C1 segment of cervical spinal cord (tissue), 14 donors: ENCODE results near the gene IPO11.
"Not testable (repeated sequence)": the region's sequence is repeated elsewhere in the genome, so short reads cannot be mapped to it uniquely, and the experiment has no call there.

Source experiments
- DNase-seq, 14 donors: peaks; one replicate each; lab custom pipeline; 2025; lab: John Stamatoyannopoulos, UW

The IPO11 gene

GRCh38 chr5:62448528-62448927, 36.0 kb downstream of the IPO11 start:
- DNase-seq = no peak

DNA sequence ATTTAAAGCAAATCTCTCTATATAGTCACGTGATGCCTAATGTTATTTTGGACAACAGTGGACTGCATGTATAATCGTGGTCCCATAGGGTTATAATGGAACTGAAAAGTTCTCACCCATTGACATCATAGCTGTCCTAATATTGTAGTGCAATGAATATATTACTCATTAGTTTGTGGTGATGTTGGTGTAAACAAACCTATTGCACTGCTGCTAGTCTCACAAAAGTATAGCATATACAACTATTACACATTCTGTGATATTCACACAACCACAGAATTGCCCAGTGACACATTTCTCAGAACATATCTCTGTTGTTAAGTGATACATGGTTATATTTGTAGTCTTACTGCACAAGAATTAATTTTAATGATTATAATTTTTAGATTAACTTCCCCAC, 37.7 kb downstream of the IPO11 start:
- DNase-seq = no peak

GRCh38 chr5:62457071-62457470, 44.5 kb downstream of the IPO11 start:
- no peak for DNase-seq

GRCh38 chr5:62460578-62460983, 48.0 kb downstream of the IPO11 start:
- no peak for DNase-seq

DNA sequence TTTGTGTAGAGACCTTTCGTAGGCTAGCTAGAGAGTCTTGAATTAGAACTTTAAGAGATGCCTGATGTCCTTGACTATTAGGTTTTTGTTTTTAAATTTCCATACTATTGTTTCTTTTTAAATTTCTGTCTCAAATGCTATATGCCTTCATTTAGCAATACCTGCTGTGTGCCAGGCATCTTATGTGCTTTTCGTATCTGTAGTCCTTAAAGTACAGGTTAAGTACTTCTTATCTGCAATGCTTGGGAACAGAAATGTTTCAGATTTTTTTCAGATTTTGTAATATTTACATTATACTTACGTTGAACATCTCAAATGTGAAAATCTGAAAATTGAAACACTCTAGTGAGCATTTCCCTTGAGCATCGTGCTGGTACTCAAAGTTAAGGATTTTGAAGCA, 49.0 kb downstream of the IPO11 start:
- no peak for DNase-seq

DNA sequence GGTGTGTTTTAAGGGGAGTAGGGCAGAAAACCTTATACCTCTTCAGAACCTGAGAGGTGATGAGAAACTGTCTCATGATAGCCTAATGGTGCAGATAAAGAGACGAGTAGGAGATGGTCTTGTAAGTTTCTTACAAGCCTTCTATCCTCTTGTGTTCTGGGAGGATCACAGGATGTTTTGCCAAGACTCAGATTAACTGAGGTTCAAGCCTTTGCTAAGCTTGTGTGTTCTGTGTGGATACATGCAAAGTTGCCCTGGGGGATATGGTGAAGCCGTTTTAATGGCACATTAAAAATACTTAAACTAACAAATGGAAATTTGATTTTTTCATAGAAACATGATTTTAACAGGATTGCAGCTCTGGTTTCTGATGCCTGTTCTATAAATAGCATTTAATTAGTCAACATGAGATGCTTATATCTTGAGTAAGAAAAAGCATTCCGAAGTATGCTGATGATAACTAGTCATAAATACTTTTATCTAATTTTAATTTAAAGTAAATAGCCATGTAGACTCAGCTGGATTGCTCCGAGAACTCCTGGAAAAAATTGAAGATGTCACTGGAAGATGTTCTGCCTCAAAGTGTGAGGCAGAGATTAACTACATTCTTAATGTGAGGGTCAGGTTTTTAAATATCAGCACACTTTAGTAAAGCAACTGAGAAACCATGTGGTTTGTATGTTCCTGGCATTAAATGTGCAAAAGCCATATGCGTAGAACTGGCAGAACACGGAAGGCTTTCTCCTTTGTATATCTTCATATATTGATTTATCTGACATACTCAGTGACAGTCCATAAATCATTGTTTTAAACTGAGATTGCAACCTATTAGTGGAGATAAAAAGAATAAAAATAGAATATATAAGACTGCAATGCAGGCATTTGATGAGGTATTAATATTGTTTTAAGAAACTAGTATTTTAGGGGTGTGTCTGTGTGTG, 53.7 kb downstream of the IPO11 start:
- DNase-seq = no peak

GRCh38 chr5:62473209-62473608, 60.6 kb downstream of the IPO11 start:
- DNase-seq = no peak

DNA sequence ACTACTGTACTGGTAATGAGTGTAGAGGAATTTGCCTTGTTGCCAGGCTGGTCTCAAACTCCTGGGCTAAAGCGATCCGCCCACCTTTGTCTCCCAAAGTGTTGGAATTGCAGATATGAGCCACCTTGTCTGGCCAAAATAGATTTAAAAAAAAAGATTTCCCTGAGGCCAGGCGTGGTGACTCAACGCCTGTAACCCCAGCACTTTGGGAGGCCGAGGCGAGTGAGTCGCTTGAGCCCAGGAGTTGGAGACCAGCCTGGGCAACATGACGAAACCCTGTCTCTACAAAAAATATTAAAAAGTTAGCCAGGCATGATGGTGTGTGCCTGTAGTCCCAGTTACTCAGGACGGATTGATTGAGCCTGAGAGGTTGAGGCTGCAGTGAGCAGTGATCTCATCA, 62.5 kb downstream of the IPO11 start:
- no peak for DNase-seq

GRCh38 chr5:62477801-62478200, 65.2 kb downstream of the IPO11 start:
- DNase-seq = no peak

DNA sequence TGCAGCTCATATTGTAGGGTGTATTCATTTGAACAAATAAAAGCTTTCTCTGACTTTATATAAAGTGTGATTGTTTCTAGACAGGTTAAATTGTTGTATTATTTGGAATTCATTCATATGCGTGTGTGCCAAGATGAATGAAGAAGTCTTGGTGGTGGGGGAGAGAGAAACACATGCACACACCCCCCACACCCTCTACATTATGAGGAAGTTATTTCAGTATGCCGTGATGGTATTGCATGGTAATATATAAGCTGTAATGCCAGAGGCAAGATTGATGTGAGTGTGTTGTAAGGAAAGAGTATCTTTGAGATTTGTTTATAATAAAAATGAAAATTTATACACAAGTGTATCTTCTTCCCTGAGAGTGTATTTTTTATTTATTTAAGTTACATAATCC, 71.0 kb downstream of the IPO11 start:
- DNase-seq = no peak

DNA sequence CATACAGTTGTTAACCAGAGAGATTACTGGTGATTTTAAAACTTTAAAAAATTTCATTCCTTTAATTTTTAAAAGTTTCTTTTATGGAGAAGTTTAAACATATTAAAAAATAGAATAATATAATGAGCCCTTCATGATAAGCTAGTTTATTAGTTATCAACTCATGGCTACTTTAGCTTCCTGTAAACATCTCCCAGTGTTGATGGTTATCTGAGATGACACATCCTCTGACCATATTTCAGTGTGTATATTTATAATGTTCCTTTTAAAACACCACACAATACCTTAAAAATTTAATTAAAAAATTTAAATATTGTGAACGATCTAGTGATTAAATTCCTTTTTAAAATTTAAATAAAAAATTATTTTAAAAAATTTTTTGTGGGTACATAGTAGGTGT, 74.1 kb downstream of the IPO11 start:
- DNase-seq = no peak

DNA sequence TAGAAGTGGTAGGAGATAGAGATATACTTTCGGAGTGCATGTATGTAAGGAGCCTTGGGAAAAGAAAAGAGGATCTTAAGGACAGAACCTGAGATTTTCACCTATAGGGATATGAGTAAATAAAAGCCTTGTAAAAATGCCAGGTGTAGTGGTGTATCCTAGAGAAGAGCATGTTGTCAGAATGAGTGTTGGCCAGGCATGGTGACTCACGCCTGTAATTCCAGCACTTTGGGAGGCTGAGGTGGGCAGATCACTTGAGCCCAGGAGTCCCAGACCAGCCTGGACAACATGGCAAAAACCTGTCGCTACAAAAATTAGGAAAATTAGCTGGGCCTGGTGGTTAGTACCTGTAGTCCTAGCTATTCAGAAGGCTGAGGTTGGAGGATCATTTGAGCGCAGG, 76.0 kb downstream of the IPO11 start:
- no peak for DNase-seq

- DNase-seq = no peak
Measured at GRCh38 chr5:62489471-62489870, 76.9 kb downstream of the IPO11 start.

DNA sequence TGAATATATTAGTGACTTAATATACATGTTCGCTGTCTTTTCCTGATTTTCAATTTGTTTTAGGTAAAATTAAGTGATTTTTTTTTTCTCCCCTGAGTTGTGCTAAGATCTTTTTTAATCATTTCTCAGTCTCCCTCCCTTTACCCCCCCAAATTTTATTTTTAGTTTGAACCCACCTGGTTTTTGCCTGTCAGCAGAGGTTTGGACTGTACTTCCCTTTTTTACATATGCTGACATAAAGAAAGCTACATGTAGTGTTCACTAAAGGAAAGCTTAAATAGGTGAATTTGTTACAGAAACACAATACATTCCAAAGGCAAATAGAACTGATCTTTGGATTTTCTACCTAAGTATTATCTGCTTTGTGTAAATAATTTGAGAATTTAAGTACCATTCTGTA, 82.2 kb downstream of the IPO11 start:
- no peak for DNase-seq

DNA sequence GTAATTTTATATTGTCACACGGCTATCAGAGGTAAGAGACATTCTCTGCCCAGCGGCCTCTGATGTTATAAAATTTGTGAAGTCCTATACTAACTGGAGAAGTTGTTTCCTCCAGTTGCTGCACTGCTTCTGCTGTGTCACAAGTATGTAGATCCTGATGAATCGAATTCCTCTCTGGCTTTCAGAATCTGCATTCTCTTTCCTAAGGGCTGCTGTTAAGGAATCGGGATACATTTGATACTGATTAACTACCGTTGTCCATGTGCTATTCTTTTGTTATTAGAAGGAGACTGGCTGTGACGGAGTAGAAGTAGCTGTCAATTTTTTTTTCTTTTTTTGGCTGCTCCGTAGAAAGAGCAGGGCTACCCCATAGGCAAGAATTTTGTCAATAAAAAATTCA, 84.3 kb downstream of the IPO11 start:
- DNase-seq = no peak

DNA sequence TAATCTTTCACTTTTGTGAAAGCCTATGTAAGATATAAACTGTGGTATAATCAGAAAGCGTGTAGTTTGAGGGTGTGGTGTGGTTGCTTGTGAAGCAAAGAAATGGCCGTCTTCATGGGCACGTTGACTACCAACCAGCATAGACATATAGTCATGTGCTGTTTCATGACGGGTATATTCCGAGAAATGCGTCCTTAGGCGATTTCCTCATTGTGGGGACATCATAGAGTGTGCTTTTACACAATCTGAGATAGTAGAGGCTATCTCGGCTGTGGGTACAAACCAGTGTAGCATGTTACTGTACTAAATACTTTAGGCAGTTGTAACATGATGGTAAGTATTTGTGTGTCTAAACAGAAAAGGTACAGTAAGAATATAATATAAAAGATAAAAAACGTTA, 86.4 kb downstream of the IPO11 start:
- no peak for DNase-seq

DNA sequence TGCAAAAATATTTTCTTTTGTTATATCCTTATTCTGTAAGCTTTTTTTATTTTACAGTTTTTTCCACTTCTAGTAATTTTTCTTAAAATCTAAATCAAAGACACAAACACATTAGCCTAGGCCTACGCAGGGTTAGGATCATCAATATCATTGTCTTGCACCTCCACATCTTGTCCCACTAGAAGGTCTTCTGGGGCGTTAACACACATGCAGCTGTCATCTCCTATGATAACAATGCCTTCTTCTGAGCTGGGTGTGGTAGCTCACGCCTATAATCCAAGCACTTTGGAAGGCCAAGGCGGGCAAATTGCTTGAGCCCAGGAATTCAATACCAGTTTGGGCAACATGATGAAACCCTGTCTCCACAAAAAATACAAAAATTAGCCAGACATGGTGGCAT, 87.2 kb downstream of the IPO11 start:
- DNase-seq = no peak

DNA sequence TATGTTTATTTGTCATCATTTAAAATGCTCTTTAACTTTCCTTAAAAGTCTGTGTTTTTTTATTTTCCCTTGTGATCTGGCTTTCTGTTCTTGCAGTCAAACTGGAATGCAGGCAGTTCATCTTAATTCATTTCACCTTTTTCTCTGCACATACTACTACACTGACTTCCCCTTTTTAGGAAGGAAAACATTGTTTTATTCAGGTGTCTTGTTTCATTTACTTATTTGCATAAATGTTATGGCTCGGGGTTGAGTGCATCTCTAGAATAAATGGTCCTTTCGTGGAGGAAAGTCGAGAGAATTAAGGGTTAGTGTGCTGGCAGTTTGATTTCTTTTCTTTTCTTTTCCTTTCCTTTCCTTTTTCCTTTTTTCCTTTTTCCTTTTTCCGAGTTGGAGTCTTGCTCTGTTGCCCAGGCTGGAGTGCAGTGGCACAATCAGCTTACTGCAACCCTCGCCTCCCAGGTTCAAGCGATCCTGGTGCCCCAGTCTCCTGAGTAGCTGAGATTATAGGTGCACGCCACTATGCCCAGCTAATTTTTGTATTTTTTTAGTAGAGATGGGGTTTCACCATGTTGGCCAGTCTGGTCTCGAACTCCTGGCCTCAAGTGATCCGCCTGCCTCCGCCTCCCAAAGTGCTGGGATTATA, 90.0 kb downstream of the IPO11 start:
- no peak for DNase-seq

DNA sequence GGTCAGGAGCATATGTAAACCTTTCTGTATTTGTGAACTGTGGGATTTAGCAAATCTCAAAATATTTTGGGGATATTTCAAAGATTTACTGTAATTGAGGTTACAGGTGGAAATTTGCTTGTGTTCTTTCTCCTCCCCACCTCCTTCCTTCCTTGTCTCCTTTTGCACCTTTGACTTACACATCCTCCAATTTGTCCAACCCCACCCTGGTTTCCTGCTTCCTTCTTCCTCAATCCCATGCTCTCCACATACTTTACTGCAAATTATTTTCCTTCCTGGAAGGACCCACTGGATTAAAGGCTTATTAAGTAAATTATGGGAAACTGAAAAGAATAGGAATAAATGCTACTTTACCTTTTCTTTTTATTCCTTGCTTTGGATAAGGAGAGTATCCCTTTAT, 91.6 kb downstream of the IPO11 start:
- no peak for DNase-seq

GRCh38 chr5:62506659-62507460, 94.3 kb downstream of the IPO11 start:
- no peak for DNase-seq

DNA sequence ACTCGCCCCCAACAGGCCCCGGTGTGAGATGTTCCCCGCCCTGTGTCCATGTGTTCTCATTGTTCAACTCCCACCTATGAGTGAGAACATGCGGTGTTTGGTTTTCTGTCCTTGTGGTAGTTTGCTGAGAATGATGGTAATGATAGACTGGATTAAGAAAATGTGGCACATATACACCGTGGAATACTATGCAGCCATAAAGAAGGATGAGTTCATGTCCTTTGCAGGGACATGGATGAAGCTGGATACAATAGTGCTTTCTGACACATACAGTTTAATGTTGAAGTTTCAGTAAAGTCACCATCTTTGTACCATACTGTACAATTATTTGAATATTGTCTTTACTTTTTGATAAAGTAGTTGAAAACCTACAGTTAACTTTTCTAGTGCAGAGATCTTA, 96.2 kb downstream of the IPO11 start:
- not testable (repeated sequence) for DNase-seq

DNA sequence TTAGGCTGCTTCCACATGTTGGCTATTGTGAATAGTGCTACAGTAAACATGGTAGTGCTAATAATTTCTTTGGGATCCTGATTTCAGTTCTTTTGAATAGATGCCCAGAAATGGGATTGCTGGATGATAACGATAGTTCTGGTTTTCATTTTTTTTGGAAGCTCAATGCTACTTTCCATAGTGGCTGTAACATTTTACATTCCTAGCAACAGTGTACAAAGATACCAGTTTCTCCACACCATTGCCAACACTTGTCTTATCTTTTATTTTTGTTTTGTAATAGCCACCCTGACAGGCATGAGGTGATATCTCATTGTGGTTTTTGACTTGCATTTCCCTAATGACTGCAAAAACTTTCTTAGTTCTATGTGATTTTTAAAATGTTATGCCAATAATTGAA, 97.2 kb downstream of the IPO11 start:
- DNase-seq = no peak
